Measurements from ENCODE around the gene MEPCE.
A peak's percentile ranks its signal among the peaks of the same experiment; 100 is the strongest.

The MEPCE gene

DNA sequence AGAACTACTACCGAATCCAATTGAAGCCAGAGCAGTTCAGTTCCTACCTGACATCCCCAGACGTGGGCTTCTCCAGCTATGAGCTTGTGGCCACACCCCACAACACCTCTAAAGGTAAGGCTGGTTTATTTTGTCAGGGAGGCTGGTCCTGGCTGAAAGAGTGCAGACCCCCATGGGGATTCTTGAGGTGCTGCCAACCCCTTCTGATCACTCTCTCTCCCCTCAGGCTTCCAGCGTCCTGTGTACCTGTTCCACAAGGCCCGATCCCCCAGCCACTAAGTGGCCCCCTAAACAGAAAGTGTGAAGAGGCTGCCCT lies 3.6 kb downstream of the MEPCE start:
- Histone ChIP-seq H3K27me3 (ENCODE audit: insufficient read depth, low read depth, severe bottlenecking) (no peaks in the 10 kb centered on the region), H3K27ac (no peak overlapping the region), H3K36me3 (peaks cover 57% of the 10 kb centered on the region), H3K9me3 (ENCODE audit: severe bottlenecking) (no peaks in the 10 kb centered on the region), H3K4me3 (ENCODE audit: low read depth, low read length) (no peak overlapping the region)
- DNase-seq = no peak
- TF ChIP-seq, protein P1, sequence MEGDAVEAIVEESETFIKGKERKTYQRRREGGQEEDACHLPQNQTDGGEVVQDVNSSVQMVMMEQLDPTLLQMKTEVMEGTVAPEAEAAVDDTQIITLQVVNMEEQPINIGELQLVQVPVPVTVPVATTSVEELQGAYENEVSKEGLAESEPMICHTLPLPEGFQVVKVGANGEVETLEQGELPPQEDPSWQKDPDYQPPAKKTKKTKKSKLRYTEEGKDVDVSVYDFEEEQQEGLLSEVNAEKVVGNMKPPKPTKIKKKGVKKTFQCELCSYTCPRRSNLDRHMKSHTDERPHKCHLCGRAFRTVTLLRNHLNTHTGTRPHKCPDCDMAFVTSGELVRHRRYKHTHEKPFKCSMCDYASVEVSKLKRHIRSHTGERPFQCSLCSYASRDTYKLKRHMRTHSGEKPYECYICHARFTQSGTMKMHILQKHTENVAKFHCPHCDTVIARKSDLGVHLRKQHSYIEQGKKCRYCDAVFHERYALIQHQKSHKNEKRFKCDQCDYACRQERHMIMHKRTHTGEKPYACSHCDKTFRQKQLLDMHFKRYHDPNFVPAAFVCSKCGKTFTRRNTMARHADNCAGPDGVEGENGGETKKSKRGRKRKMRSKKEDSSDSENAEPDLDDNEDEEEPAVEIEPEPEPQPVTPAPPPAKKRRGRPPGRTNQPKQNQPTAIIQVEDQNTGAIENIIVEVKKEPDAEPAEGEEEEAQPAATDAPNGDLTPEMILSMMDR (IDR thresholded peaks at IDR 0.05; ENCODE audit: low read depth, low read length) = no peak

DNA sequence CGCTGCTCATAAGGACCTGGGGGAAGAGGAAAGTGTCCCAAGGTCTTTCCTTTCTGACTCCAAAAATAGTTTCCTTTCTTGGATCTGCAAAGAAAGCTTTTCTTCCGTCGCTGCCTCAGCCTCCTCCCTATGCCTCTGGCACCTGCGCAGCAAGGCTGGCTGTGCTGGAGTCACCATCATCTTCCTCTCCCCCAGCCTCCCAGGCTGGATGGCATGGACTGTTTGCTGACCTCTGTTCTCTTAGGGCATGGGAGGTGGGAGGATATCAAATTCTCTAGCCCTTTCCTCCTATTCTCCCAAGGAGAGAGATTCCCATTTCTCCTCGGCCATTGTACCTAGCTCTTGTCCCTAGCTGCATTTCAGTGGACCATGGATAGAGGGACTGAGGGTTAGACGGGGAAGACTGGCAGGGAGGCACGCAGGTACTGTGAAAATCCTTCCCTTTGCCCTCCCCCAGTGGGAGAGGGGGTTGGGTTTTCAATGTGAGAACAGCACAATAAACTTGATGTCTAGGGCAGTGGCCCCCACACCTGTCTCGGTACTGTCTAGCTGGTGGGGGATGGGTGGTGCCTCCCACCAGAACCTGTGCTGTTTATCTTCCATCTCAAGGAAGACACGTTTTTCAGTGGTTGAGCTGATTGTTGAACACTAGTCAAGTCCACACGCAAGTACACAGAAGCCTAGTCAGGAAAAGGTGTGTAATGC lies 4.1 kb downstream of the MEPCE start:
- Histone ChIP-seq H3K4me3 (ENCODE audit: low read depth, low read length) (no peak overlapping the region), H3K36me3 (peaks cover 57% of the 10 kb centered on the region), H3K27me3 (ENCODE audit: insufficient read depth, low read depth, severe bottlenecking) (no peaks in the 10 kb centered on the region), H3K9me3 (ENCODE audit: severe bottlenecking) (no peaks in the 10 kb centered on the region), H3K27ac (peak overlapping the region; percentile 18; the same call in 1 of the 2 replicates)
- no peak for DNase-seq
- TF ChIP-seq, protein P1 (IDR thresholded peaks at IDR 0.05; ENCODE audit: low read depth, low read length) = no peak

DNA sequence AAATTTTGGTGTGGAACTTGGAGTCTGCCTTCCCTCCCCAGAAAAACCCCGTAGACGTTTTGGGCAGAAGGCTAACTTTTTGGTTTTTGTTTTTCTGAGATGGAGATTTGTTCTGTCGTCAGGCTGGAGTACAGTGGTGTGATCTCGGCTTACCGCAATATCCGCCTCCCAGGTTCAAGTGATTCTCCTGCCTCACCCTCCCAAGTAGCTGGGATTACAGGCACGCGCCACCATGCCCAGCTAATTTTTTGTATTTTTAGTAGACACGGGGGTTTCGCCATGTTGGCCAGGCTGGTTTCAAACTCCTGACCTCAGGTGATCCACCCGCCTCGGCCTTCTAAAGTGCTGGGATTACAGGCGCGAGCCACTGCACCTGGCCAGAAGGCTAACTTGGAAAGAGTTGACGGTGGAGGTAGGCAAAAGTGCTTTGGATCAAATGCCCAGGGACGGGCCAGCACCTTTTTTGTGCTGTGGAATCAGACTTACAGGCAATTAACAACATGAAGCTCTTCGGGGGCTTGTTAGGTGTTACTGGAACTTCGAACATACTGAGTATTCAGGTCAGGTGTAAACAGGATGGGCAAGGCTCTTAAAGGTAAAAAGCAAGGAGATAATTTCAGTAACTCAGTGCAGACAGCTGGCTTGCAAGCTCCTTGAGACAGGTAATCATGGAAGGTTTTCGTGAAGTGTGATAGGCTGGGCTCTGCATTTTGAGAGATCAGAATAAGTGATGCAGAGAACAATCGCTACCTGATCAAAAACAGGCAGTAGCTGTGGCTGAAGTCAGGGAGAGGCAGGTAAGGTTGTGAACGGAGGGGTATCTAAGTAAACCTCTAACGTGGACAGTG lies 4.9 kb downstream of the MEPCE start:
- Histone ChIP-seq H3K36me3 (peaks cover 57% of the 10 kb centered on the region), H3K9me3 (ENCODE audit: severe bottlenecking) (no peaks in the 10 kb centered on the region), H3K27me3 (ENCODE audit: insufficient read depth, low read depth, severe bottlenecking) (no peaks in the 10 kb centered on the region), H3K27ac (peak overlapping the region; percentile 88), H3K4me3 (ENCODE audit: low read depth, low read length) (no peak overlapping the region)
- no peak for DNase-seq
- TF ChIP-seq, protein P1 (IDR thresholded peaks at IDR 0.05; ENCODE audit: low read depth, low read length) = no peak

DNA sequence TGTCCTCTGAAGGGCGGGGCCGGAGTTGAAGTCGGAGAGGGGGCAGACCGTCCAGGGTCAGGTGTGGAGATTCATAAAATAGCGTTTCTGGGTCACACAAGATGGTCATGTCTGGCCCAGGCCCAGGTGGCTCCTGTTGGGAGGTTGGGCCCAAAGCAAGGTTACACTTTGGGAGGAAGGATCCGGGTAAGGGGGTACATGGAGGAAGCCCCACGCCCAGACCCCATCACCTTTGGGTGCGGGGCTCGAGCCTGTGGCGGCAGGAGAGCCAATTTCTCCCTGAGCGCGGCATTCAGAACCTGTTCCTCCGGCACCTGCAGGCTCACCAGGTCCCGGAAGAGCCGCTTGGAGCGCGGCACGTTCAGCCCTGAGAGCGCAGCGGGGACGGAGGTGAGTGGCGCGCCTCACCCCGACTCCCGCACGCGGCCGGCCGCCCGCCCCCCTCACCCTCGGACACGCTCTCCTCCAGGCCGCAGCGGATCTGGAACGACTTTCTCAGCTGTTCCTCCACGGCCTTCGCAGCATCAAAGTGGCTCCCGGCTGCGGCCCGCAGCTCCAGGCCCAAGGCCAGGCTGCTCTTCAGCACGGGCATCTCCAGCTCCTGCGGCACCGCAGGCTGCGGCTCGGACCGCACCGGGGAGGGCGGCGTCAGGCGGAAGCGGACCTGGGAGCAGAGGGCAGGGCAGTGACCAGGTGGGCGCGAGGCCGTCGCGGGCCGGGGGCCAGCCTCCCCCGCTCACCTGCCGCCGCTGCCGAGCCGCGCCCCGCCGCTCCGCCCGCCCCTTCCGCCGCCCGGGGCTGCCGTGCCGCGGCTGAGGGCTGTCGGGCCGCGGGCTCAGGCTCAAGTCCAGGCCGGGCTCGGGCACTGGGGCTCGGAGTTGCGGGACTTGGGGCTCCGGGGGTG lies 6.0 kb downstream of the MEPCE start:
- TF ChIP-seq, protein P1 (IDR thresholded peaks at IDR 0.05; ENCODE audit: low read depth, low read length) = no peak
- peaks cover 51% of the 10 kb centered on the region for H3K36me3 ChIP-seq
- peak overlapping the region; percentile 86 for H3K4me3 ChIP-seq (ENCODE audit: low read depth, low read length)
- DNase-seq = peak; percentile 29
- H3K27ac ChIP-seq = peak overlapping the region; percentile 88
- no peaks in the 10 kb centered on the region for H3K27me3 ChIP-seq (ENCODE audit: insufficient read depth, low read depth, severe bottlenecking)
- no peaks in the 10 kb centered on the region for H3K9me3 ChIP-seq (ENCODE audit: severe bottlenecking)

DNA sequence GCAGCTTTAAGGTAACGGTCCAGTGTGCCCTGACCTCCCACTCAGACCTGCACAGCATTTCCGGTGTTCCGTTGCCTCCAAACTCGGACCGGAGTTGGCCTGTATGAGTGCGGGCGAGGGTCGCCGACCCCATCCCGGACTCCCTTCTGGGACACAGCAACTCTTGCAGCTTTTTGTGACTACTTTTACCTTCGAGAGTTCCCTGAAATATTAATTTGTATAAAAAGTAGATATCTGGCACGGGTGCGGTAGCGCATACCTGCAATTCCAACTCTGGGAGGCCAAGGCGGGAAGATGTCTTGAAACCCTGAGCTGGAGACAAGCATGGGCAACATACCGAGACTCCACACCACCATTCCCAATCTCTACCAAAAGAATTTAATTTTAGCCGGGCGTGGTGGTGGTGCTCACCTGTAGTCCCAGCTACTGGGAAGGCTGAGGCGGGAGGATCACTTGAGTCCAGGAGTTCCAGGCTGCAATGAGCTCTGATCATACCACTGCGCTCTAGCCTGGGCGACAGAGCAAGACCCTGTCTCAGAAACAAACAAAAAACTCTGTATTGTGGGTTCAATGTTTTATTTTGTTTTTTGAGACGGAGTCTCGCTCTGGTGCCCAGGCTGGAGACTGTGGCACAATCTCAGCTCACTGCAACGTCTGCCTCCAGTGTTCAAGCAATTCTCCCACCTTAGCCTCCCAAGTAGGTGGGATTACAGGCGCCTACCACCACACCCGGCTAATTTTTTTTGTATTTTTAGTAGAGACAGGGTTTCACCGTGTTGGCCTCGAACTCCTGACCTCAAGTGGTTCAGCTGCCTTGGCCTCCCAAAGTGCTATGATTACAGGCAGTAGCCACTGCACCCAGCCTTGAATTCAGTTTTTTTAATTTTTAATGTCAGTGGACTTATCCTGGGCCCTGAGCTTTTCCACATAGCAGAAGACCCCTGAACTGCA lies 7.8 kb downstream of the MEPCE start:
- Histone ChIP-seq H3K36me3 (peaks cover 34% of the 10 kb centered on the region), H3K27ac (peak overlapping the region; percentile 57), H3K4me3 (ENCODE audit: low read depth, low read length) (no peak overlapping the region), H3K27me3 (ENCODE audit: insufficient read depth, low read depth, severe bottlenecking) (no peaks in the 10 kb centered on the region), H3K9me3 (ENCODE audit: severe bottlenecking) (no peaks in the 10 kb centered on the region)
- DNase-seq = no peak
- TF ChIP-seq, protein P1 (IDR thresholded peaks at IDR 0.05; ENCODE audit: low read depth, low read length) = no peak

Measured in WERI-Rb-1 (cell line).